T47D (cell line): Measurements from ENCODE around the gene SSNA1.

Experiments
- DNase-seq, 2 experiments: peaks; one replicate each; pipeline versions ENCODE4 v3.0.0 to v3.0.0-alpha.2; 2011 to 2012; ENCODE audit warnings: low read depth in 1 of 2, low spot score in 1 of 2
- JUND ChIP-seq: IDR thresholded peaks from 2 replicates; pipeline ENCODE4 v1.6.1; 2012; ENCODE audit warnings: low read depth
- in situ Hi-C: cut with HindIII; loops from 2 replicates; pipeline ENCODE4 v1.10.0; 2016; ENCODE audit warnings: low sequenced_read_pairs, low pct_unique_long_range_greater_than_20kb

The SSNA1 gene

DNA sequence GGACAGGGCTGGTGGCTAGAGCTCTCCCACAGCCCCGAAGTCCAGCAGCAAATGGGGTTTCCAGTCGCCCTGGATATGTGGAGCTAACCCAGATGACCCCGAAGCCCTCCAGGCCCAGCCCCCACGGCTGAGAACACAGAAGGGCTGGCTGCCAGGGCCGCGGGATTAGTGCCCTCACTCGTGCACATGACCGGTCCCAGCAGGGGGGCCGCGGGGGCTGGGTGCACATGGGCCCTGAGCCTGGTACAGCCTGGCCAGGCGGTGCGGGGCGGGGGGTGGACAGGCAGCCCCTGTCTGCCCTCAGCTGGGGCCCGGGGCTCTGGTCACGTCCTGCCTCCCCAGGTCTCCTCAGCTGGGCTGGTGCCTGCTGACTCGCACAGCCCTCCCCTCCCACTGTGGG, 5.9 kb downstream of the SSNA1 start:
- no peak for TF ChIP-seq JUND
- in situ Hi-C loops, result no loop called here
- no peak for DNase-seq

DNA sequence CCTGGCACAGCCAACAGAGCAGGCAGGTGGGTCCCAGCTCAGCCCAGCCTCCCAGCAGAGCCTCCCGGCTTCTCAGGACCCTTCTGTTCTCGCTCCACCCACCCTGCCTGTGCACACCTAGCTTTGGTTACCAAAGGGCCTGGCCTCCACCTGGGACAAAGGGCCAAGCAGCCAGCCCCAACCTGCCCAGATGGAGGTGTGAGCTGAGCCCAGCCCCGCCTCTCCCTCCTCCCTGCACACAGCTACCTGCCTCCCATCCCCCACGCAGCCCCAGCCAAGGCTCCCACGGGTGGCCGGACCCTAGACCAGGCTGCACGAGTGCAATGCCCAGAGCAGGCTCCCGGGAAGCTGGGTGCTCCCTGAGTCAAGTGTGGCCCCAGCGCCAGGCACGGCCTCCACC, 6.4 kb downstream of the SSNA1 start:
- in situ Hi-C loops, result no loop called here
- TF ChIP-seq JUND, result no peak
- peak in 1 of 2 experiments; percentile 77 for DNase-seq

DNA sequence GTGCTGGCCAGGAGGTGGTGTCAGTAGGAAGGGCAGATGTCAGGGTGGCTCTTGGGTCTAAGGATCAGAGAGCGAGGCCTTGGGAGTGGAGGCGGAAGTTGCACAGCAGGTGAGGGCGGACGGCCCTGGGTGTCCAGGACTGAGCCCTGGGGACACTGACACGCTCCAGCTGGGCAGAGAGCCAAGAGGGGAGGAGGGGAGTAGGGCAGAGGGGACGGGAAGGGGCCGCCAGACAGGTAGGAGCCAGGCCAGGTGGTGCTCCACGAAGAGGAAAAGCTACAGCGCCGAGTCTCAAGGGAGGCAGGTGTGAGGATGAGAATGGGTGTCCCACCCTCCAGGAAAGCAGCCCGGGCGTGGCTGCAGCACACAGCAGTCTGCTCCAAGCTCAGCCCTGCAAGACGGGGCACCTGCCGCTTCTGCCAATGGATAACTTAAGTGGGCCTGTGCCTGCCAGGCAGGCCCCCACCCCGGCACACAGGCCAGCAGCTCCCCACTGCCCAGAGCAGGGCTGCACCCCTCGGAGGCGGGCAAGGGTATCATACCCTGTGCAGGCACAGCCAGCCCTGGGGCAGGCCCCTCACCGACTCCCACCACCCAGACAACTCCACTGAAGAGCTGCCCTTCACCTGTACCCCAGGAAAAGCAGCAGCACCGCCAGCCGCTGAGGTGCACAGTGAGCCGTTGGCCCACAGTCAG, 7.2 kb downstream of the SSNA1 start:
- no peak for TF ChIP-seq JUND
- peak in 1 of 2 experiments; percentile 83 for DNase-seq
- in situ Hi-C loops, result no loop called here

DNA sequence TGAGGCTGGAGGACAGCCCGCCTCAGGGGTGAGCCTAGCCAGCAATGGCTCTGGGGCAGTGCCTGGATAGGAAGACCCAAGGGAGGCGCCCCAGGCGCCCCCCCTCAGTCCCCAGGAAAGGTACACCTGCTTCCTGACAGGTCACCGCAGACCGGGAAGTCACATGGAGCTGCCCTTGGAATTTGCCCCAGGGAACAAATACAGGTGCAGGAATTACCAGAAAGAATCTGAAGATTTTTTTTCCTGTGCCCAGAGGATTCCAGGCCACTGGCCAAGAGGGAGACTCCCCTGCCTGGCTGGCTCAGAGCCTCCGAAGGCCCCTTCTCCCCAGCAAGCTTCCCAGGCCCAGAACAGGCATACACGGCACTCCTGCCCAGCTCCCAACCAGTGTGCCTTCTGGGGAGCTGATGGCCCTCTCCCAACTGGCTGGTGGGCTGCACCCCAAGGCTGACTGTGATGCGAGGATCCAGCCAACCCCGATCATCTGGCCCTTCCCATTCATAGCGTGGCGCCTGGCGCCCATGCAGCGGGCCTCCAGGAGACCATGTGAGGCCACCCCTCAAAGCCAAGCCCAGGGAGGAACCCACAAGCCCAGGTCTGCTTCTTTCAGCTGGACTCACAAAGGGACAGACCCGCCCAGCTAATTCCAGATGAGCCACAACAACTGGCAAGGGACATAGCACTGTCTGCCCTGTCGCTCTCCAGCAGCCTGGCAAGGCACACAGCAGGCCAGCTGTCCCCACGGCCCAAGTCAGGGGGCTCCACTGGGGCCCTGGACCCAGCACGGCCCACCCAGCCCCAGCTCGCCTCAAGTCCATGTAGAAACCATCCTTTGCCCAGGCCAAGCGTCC, 9.8 kb downstream of the SSNA1 start:
- in situ Hi-C loops, result no loop called here
- DNase-seq, result peak; percentile 86 to 98
- TF ChIP-seq JUND, result no peak

DNA sequence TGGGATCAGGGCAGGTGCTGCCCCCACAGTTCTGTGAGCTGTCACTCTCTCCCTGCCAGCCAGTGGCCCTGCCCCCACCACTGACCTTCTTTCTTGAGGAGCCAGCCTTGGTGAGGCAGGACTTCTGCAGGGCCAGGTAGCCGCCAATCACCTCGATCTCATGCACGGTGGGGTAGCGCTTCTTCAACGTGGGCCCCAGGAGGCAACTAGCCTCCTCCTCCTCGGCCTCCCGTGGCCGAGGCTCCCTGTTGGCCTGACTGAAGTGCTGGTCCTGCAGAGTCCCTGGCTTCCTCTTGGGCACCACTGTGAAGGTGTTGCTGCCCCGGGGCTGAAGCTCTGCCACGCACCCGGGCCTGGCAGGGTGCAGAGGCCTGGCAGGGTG, 10.4 kb downstream of the SSNA1 start:
- peak in 1 of 2 experiments; percentile 73 for DNase-seq
- no peak for TF ChIP-seq JUND
- in situ Hi-C loops, result no loop called here

DNA sequence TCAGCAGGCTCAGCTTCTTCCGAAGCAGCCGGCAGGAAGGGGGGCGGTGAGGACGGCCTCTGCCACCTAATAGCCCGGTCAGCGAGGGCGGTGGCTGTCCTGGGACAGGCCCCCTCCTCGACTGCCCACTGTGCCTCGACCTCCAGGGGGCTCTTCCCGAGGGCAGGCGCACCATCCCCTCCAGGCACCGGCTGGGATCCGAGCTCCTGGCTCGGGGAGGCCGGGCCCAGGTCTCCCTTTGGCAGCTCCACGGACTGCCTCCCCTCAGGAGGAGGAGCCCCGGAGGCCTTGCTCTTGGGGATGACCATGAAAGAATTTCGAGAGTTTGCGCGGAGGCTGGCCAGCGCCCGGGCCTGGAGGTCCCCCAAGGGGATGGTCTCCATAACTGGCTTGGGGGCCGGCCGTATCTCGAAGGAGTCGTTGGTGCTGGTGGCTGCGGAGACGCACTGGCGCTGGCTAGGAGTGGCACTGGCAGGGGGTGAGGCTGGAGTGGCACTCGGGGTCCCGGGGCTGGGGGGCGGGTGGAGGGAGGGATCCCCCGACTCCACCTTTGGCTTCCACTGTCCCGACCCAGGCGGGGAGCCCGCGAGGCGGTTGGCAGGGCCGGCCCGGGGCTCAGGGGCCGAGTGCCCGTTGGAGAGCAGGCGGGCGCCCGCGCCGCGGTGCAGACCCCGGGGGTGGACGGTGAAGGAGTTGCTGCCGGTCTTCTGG, 11.1 kb downstream of the SSNA1 start:
- in situ Hi-C loops, result no loop called here
- no peak for TF ChIP-seq JUND
- DNase-seq, result no peak

DNA sequence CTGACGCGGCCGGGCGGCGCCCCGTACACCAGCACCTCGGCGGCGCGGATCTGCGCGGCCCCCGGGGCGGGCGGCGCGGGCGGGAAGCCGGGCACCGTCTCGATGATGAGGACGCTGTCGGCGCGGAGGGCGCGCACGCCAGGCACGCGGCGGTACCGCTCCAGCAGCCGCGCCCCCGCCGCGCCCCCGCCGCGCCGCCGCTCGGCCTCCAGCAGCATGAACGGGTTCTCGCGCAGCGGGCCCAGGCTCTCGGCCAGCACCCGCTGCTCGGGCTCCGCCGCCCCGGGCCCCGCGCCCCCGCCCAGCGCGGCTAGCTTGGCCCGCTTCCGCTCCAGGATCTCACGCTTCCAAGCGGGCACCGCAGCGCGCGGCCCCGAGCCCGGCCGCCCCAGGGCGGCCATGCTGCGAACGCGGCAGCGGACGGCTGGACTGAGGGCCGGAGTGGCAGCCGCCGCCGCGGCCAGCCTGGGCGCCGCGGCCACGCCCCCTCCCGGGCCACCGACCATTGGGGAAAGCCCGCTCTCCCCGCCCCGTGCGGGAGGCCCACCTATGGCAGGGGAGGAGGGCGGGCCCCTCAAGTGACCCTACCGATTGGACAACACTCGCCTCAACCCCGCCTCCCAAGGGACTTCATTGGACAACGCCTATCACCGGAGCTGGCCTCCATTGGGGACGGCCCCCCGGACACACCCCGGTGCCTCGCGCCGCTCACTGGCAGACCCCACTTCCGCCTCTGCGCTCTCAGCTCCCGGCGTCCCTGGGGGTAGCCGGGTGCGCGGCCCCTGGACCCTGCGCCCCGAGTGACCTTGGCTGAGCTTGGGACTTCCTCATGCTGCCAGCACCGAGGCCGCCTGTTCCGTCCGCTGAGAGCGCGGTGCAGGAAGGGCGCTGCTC, 12.1 kb downstream of the SSNA1 start, which contains the start of gene TPRN:
Gene TPRN (minus strand): TSS at position 431 of the 894 bp plus-strand sequence. CDS start 30 bp downstream, at position 401.
- in situ Hi-C loops, result no loop called here
- TF ChIP-seq JUND, result no peak
- peak; percentile 99 to 100 for DNase-seq

DNA sequence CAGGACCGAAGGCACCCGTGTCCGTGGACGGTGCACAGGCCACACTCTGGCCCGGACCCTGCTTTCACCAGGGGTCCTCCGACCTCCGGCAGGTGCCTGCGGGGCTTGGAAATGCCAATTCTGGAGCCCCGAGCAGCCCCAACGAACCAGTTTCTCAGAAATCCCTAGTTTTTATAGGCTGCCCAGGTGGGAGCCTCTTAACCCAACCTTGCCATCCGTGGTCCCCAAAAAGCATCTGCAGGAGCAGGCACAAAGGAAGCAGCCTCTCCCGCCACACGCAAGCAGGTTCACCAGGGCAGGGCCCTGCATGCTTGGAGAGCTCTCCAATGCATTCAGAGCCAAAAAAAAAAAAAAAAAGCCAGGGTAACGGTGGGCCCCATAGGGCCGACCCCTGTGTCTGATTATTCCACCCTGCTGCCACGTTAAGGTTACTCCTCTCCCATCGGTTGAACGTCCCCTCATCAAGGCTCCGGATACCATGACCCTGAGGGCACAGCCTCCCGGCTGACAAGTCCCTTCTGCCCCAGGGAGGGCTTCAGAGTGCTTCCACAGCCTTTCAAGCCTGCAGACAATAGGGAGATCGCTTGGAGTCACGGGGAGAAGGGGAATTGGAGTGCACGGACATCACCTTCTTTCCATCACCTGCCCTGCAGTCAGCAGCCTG, 12.9 kb downstream of the SSNA1 start:
- in situ Hi-C loops, result no loop called here
- TF ChIP-seq JUND, result no peak
- DNase-seq, result no peak

DNA sequence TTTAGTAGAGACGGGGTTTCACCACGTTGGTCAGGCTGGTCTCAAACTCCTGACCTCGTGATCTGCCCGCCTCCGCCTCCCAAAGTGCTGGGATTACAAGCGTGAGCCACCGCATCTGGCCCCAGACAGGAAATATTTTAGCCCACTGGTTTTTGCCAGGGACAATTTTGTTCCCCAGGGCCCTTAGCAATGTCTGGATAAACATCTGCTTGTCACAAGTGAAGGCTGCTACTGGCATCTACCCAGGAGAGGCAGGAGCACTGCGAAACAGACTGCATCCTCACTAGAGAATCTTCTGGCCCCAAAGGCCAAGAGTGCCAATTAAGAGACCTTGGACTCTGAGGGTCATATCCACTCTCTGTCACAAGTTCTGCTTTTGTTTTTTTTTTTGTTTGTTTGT, 14.5 kb downstream of the SSNA1 start:
- in situ Hi-C loops, result no loop called here
- DNase-seq, result no peak
- no peak for TF ChIP-seq JUND

DNA sequence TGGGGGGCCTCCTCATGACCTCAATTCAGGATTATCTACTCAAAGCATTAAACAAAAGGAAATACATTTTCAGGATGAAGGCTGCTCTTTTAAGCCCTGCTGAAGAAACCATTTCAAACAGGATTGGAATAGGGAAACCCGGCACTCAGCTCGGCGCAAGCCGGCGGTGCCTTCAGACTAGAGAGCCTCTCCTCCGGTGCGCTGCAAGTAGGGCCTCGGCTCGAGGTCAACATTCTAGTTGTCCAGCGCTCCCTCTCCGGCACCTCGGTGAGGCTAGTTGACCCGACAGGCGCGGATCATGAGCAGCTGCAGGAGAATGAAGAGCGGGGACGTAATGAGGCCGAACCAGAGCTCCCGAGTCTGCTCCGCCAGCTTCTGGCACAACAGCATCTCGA, 16.3 kb downstream of the SSNA1 start:
- TF ChIP-seq JUND, result no peak
- in situ Hi-C loops, result no loop called here
- DNase-seq, result no peak

DNA sequence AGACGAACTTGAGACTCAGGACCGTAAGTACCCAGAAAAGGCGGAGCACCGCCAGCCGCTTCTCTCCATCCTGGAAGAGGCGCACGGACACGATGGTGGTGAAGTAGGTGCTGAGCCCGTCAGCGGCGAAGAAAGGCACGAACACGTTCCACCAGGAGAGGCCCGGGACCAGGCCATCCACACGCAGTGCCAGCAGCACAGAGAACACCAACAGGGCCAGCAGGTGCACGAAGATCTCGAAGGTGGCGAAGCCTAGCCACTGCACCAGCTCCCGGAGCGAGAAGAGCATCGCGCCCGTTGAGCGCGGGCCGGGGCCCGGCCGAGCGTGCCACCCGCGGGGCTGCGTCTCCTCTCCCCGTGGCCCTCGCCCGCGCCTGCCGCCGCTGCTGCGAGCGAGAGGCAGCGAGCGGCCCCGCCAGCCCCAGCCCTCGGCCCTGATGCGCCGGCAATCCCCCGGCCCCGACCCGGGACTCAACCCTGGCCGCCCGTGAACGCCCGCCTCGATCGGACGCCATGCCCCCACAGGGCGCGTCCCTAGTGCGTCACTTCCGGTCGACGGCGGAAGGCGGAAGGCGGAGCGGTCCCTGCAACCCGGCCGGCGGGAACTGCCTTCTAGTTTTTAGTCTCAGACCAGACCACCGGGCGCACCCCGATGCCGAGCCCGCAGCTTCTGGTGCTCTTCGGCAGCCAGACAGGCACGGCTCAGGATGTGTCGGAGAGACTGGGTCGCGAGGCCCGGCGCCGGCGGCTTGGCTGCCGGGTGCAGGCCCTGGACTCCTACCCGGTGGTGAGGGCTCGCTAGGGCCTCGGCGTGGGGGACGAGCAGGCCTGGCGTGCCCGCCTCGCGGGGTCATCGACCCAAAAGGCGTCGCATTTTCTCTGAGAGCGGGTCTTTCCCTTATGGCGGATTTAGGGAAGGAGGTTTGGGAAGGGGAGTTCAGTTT, 16.9 kb downstream of the SSNA1 start, which contains the start of the genes NDOR1 and TMEM203:
Gene NDOR1 (plus strand): TSS at position 575 of the 944 bp plus-strand sequence. CDS start 78 bp downstream, at position 653.
Gene TMEM203 (minus strand): TSS at position 523 of the 944 bp plus-strand sequence. CDS start 234 bp downstream, at position 289.
- DNase-seq, result peak; percentile 90 to 97
- in situ Hi-C loops, result no loop called here
- no peak for TF ChIP-seq JUND
